ENCODE data around the gene PSD2.

GRCh38 chr5:139828207-139828895 is 32.7 kb downstream of the PSD2 start:
- TF ChIP-seq, protein P1, sequence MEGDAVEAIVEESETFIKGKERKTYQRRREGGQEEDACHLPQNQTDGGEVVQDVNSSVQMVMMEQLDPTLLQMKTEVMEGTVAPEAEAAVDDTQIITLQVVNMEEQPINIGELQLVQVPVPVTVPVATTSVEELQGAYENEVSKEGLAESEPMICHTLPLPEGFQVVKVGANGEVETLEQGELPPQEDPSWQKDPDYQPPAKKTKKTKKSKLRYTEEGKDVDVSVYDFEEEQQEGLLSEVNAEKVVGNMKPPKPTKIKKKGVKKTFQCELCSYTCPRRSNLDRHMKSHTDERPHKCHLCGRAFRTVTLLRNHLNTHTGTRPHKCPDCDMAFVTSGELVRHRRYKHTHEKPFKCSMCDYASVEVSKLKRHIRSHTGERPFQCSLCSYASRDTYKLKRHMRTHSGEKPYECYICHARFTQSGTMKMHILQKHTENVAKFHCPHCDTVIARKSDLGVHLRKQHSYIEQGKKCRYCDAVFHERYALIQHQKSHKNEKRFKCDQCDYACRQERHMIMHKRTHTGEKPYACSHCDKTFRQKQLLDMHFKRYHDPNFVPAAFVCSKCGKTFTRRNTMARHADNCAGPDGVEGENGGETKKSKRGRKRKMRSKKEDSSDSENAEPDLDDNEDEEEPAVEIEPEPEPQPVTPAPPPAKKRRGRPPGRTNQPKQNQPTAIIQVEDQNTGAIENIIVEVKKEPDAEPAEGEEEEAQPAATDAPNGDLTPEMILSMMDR (IDR thresholded peaks at IDR 0.05; ENCODE audit: insufficient read depth, low read length): no peak
- TF ChIP-seq, protein P2, sequence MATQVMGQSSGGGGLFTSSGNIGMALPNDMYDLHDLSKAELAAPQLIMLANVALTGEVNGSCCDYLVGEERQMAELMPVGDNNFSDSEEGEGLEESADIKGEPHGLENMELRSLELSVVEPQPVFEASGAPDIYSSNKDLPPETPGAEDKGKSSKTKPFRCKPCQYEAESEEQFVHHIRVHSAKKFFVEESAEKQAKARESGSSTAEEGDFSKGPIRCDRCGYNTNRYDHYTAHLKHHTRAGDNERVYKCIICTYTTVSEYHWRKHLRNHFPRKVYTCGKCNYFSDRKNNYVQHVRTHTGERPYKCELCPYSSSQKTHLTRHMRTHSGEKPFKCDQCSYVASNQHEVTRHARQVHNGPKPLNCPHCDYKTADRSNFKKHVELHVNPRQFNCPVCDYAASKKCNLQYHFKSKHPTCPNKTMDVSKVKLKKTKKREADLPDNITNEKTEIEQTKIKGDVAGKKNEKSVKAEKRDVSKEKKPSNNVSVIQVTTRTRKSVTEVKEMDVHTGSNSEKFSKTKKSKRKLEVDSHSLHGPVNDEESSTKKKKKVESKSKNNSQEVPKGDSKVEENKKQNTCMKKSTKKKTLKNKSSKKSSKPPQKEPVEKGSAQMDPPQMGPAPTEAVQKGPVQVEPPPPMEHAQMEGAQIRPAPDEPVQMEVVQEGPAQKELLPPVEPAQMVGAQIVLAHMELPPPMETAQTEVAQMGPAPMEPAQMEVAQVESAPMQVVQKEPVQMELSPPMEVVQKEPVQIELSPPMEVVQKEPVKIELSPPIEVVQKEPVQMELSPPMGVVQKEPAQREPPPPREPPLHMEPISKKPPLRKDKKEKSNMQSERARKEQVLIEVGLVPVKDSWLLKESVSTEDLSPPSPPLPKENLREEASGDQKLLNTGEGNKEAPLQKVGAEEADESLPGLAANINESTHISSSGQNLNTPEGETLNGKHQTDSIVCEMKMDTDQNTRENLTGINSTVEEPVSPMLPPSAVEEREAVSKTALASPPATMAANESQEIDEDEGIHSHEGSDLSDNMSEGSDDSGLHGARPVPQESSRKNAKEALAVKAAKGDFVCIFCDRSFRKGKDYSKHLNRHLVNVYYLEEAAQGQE (IDR thresholded peaks at IDR 0.05; ENCODE audit: insufficient replicate concordance, low read depth): no peak

All from HL-60 (cell line).